Renal cortex interstitium (tissue), 3 donors: ENCODE data around the gene PRAMEF15. TPM values are rescaled to one million over a fixed set of nuclear protein-coding genes. Genes with fewer than 3 reads are reported as not detected.

Experiments used
- polyA plus RNA-seq, 3 donors: library from polyadenylated mRNA; unstranded; fragments of 120-200 nt; gene quantifications; one replicate each; pipeline ENCODE4 v1.2.1, GENCODE V29; 2013; ENCODE audit not compliant: insufficient read length in 3 of 3

Gene PRAMEF15
- polyA plus RNA-seq, 3 donors = not detected

Other genes with a start within 250 kb of the PRAMEF15 start
- gene PRAMEF25, start 244.8 kb upstream of the PRAMEF15 start, polyA plus RNA-seq = not detected
- gene HNRNPCL2, start 198.7 kb upstream of the PRAMEF15 start, polyA plus RNA-seq = under 1 TPM in 1 of 3 donors, not detected in 2; 0.17 TPM
- not detected for gene PRAMEF26, start 159.6 kb upstream of the PRAMEF15 start, polyA plus RNA-seq
- under 1 TPM; 0.19 to 0.53 (median 0.35) TPM for gene HNRNPCL4, start 149.9 kb upstream of the PRAMEF15 start, polyA plus RNA-seq
- gene PRAMEF9, start 143.7 kb upstream of the PRAMEF15 start, polyA plus RNA-seq = not detected
- not detected for gene PRAMEF13, start 114.2 kb upstream of the PRAMEF15 start, polyA plus RNA-seq
- not detected for gene PRAMEF18, start 89.4 kb upstream of the PRAMEF15 start, polyA plus RNA-seq
- gene PRAMEF5, start 61.4 kb upstream of the PRAMEF15 start, polyA plus RNA-seq = not detected
- not detected for gene PRAMEF8, start 30.4 kb upstream of the PRAMEF15 start, polyA plus RNA-seq
- gene PRAMEF33, start 12.0 kb upstream of the PRAMEF15 start, polyA plus RNA-seq = not detected
- gene PRAMEF14, start 31.6 kb downstream of the PRAMEF15 start, polyA plus RNA-seq = not detected
- gene PRAMEF19, start 56.4 kb downstream of the PRAMEF15 start, polyA plus RNA-seq = not detected
- not detected for gene PRAMEF17, start 74.1 kb downstream of the PRAMEF15 start, polyA plus RNA-seq
- not detected for gene PRAMEF20, start 94.9 kb downstream of the PRAMEF15 start, polyA plus RNA-seq
- under 1 TPM in 2 of 3 donors, not detected in 1; 0.11 to 0.37 TPM for gene LRRC38, start 198.4 kb downstream of the PRAMEF15 start, polyA plus RNA-seq